HepG2 (cell line): ENCODE data around the gene TEKT5.

Experiments
- CBX2 ChIP-seq, 2 experiments: fragments of 200-600 bp in 1 of 2; sonication (generic); formaldehyde crosslinking in 1 of 2; IDR thresholded peaks; 2 replicates each; pipeline versions ENCODE4 v1.7.0 to v1.8.1; 2018 to 2022; ENCODE audit warnings: low read depth in 2 of 2, low read length in 1 of 2, mild to moderate bottlenecking in 1 of 2, missing genetic modification reagents in 1 of 2
- CTCF ChIP-seq: sonication (generic); formaldehyde crosslinking; IDR thresholded peaks from 2 replicates; pipeline ENCODE4 v1.5.0; 2020; ENCODE audit warnings: mild to moderate bottlenecking, missing genetic modification reagents, moderate library complexity
- EP300 ChIP-seq, 3 experiments: sonication (generic) in 1 of 3; formaldehyde crosslinking in 1 of 3; IDR thresholded peaks; 2 replicates each; pipeline versions ENCODE4 v1.5.1 to v1.6.1; 2011 to 2020; ENCODE audit warnings: low read depth in 2 of 3, low read length in 2 of 3, borderline replicate concordance in 1 of 3, improper control_type of control experiment in 1 of 3, mild to moderate bottlenecking in 1 of 3, missing genetic modification reagents in 1 of 3, moderate library complexity in 1 of 3
- FOXM1 ChIP-seq: sonication (generic); formaldehyde crosslinking; IDR thresholded peaks from 2 replicates; pipeline ENCODE4 v1.5.0; 2020; ENCODE audit warnings: missing genetic modification reagents
- NFYB ChIP-seq: sonication (generic); formaldehyde crosslinking; IDR thresholded peaks from 2 replicates; pipeline ENCODE4 v1.4.0; 2020; ENCODE audit warnings: missing genetic modification reagents
- POLR2A ChIP-seq, 2 experiments: IDR thresholded peaks; 2 replicates each; pipeline ENCODE4 v1.6.1; 2011; ENCODE audit warnings: low read depth in 2 of 2, low read length in 2 of 2, mild to moderate bottlenecking in 1 of 2, moderate library complexity in 1 of 2; ENCODE audit not compliant: insufficient read depth in 1 of 2
- POLR2AphosphoS5 ChIP-seq: IDR thresholded peaks from 2 replicates; pipeline ENCODE4 v1.6.1; 2012; ENCODE audit warnings: low read depth, low read length
- RAD21 ChIP-seq: fragments of 450-650 bp; formaldehyde crosslinking; IDR thresholded peaks from 2 replicates; pipeline ENCODE4 v1.5.0; 2020; ENCODE audit warnings: mild to moderate bottlenecking
- SRSF4 ChIP-seq: fragments of 200-400 bp; formaldehyde crosslinking; IDR thresholded peaks from one replicate; pipeline ENCODE4 v1.6.1; 2018; ENCODE audit warnings: mild to moderate bottlenecking, low read depth, low read length, moderate library complexity; ENCODE audit not compliant: poor library complexity, severe bottlenecking
- ZC3H13 ChIP-seq: sonication (generic); formaldehyde crosslinking; IDR thresholded peaks from 2 replicates; pipeline ENCODE4 v1.8.1; 2023; ENCODE audit warnings: mild to moderate bottlenecking, missing genetic modification reagents, moderate library complexity
- ZFP1 ChIP-seq: IDR thresholded peaks from 2 replicates; pipeline ENCODE4 v1.6.1; 2016
- ZNF292 ChIP-seq: sonication (generic); formaldehyde crosslinking; IDR thresholded peaks from 2 replicates; pipeline ENCODE4 v1.8.1; 2022; ENCODE audit warnings: mild to moderate bottlenecking, low read depth, missing genetic modification reagents, borderline replicate concordance
- ZSCAN20 ChIP-seq: sonication (generic); formaldehyde crosslinking; IDR thresholded peaks from 2 replicates; pipeline ENCODE4 v1.4.0; 2020; ENCODE audit warnings: missing genetic modification reagents, mild to moderate bottlenecking, borderline replicate concordance

GRCh38 chr16:10614685-10615084 lies 80.0 kb downstream of the TEKT5 start:
- no peak for TF ChIP-seq EP300 (IDR thresholded peaks at IDR 0.05; ENCODE audit: low read depth in 2 of 2, low read length in 2 of 2)
- TF ChIP-seq EP300 (CRISPR knock-in tag; IDR thresholded peaks at IDR 0.05; ENCODE audit: borderline replicate concordance) = no peak
- no peak for TF ChIP-seq NFYB (CRISPR knock-in tag)
- no peak for TF ChIP-seq POLR2AphosphoS5
- no peak for TF ChIP-seq ZFP1 (CRISPR knock-in tag)
- TF ChIP-seq ZNF292 = no peak
- TF ChIP-seq POLR2A (IDR thresholded peaks at IDR 0.05; ENCODE audit: insufficient read depth in 1 of 2, low read depth in 2 of 2, low read length in 2 of 2) = no peak
- TF ChIP-seq CBX2 (IDR thresholded peaks at IDR 0.05; ENCODE audit: low read depth, low read length) = no peak
- no peak for TF ChIP-seq CBX2 (CRISPR knock-in tag; IDR thresholded peaks at IDR 0.05; ENCODE audit: low read depth)
- no peak for TF ChIP-seq CTCF (CRISPR knock-in tag)
- no peak for TF ChIP-seq ZSCAN20 (CRISPR knock-in tag)
- no peak for TF ChIP-seq SRSF4
- no peak for TF ChIP-seq RAD21 (CRISPR knock-in tag)
- TF ChIP-seq FOXM1 = no peak
- TF ChIP-seq ZC3H13 = no peak
